WTC11 (cell line): ENCODE results near the gene PTGES2.

ENCODE experiments used
- ATF1 ChIP-seq: sonication (generic); formaldehyde crosslinking; IDR thresholded peaks from 2 replicates; pipeline ENCODE4 v1.8.1; 2023; ENCODE audit warnings: mild to moderate bottlenecking, moderate library complexity, missing genetic modification reagents
- CBFB ChIP-seq: sonication (generic); formaldehyde crosslinking; IDR thresholded peaks from 2 replicates; pipeline ENCODE4 v1.8.1; 2022; ENCODE audit warnings: mild to moderate bottlenecking, low read depth, missing genetic modification reagents
- CTCF ChIP-seq: fragments of 200-600 bp; IDR thresholded peaks from 2 replicates; pipeline ENCODE4 v1.8.0; 2022; ENCODE audit warnings: antibody characterized with exemption
- E2F1 ChIP-seq: sonication (generic); formaldehyde crosslinking; IDR thresholded peaks from 2 replicates; pipeline ENCODE4 v1.8.0; 2022; ENCODE audit warnings: mild to moderate bottlenecking, missing genetic modification reagents
- FOXK1 ChIP-seq: sonication (generic); formaldehyde crosslinking; IDR thresholded peaks from 2 replicates; pipeline ENCODE4 v1.8.0; 2022; ENCODE audit warnings: mild to moderate bottlenecking, moderate library complexity, missing genetic modification reagents
- FOXP4 ChIP-seq: sonication (generic); formaldehyde crosslinking; IDR thresholded peaks from 2 replicates; pipeline ENCODE4 v1.8.0; 2022; ENCODE audit warnings: mild to moderate bottlenecking, missing genetic modification reagents
- HMGXB4 ChIP-seq: sonication (generic); formaldehyde crosslinking; IDR thresholded peaks from 2 replicates; pipeline ENCODE4 v1.8.1; 2023; ENCODE audit warnings: mild to moderate bottlenecking, moderate library complexity, missing genetic modification reagents
- KAT7 ChIP-seq: sonication (generic); formaldehyde crosslinking; IDR thresholded peaks from 2 replicates; pipeline ENCODE4 v1.8.1; 2023; ENCODE audit warnings: missing genetic modification reagents, mild to moderate bottlenecking, borderline replicate concordance
- USF2 ChIP-seq: sonication (generic); formaldehyde crosslinking; IDR thresholded peaks from 2 replicates; pipeline ENCODE4 v1.8.1; 2023; ENCODE audit warnings: mild to moderate bottlenecking, missing genetic modification reagents, moderate library complexity
- ZBTB43 ChIP-seq: sonication (generic); formaldehyde crosslinking; IDR thresholded peaks from 2 replicates; pipeline ENCODE4 v1.8.1; 2023; ENCODE audit warnings: mild to moderate bottlenecking, missing genetic modification reagents

GRCh38 chr9:128149001-128149701 lies 21.6 kb upstream of the PTGES2 start, which contains the start of gene LCN2:
- TF ChIP-seq ATF1 = no peak
- TF ChIP-seq CBFB (CRISPR knock-in tag) = no peak
- TF ChIP-seq CTCF = no peak
- TF ChIP-seq HMGXB4 (CRISPR knock-in tag) = no peak
- no peak for TF ChIP-seq E2F1 (CRISPR knock-in tag)
- no peak for TF ChIP-seq ZBTB43 (CRISPR knock-in tag)
- no peak for TF ChIP-seq FOXK1 (CRISPR knock-in tag)
- TF ChIP-seq FOXP4 = no peak
- TF ChIP-seq KAT7 (CRISPR knock-in tag) = no peak
- TF ChIP-seq USF2 (CRISPR knock-in tag) = no peak
